GM18907 (cell line): ENCODE data around the gene MARK3.
"Not testable (repeated sequence)": the region's sequence is repeated elsewhere in the genome, so short reads cannot be mapped to it uniquely, and the experiment has no call there.

Source experiments
- ATAC-seq: cut with Tn5 transposase; IDR thresholded peaks from one replicate; pipeline ENCODE4 v1.9.1; 2021; ENCODE audit warnings: mild to moderate bottlenecking, moderate library complexity; ENCODE audit not compliant: unreplicated experiment

MARK3 gene

GRCh38 chr14:103524002-103524935 lies 139.1 kb downstream of the MARK3 start:
- ATAC-seq = no peak

- ATAC-seq = not testable (repeated sequence)
Measured at GRCh38 chr14:103525430-103526246, 140.4 kb downstream of the MARK3 start.

- ATAC-seq = no peak
Measured at GRCh38 chr14:103526247-103526913, 141.2 kb downstream of the MARK3 start.

GRCh38 chr14:103526914-103527248 lies 141.7 kb downstream of the MARK3 start:
- no peak for ATAC-seq

- peak; percentile 52 for ATAC-seq
Measured at GRCh38 chr14:103527408-103528145, 142.4 kb downstream of the MARK3 start.

GRCh38 chr14:103528146-103528586 lies 143.0 kb downstream of the MARK3 start:
- ATAC-seq = no peak

GRCh38 chr14:103528587-103529382 lies 143.6 kb downstream of the MARK3 start, which contains the start of gene TRMT61A:
TSS of gene TRMT61A (plus strand) at chr14:103529196. CDS start at chr14:103529979, 783 bp downstream.
- peak; percentile 41 for ATAC-seq

- peak; percentile 2 for ATAC-seq
Measured at GRCh38 chr14:103529383-103530365, 144.5 kb downstream of the MARK3 start.

GRCh38 chr14:103530390-103530789 lies 145.2 kb downstream of the MARK3 start:
- no peak for ATAC-seq

GRCh38 chr14:103530831-103531230 lies 145.6 kb downstream of the MARK3 start:
- no peak for ATAC-seq

GRCh38 chr14:103531421-103532215 lies 146.4 kb downstream of the MARK3 start:
- no peak for ATAC-seq

- ATAC-seq = no peak
Measured at GRCh38 chr14:103532216-103533136, 147.3 kb downstream of the MARK3 start.

GRCh38 chr14:103533137-103533998 lies 148.2 kb downstream of the MARK3 start:
- ATAC-seq = no peak

GRCh38 chr14:103533999-103534575 lies 148.9 kb downstream of the MARK3 start:
- ATAC-seq = no peak

- no peak for ATAC-seq
Measured at GRCh38 chr14:103534576-103535061, 149.4 kb downstream of the MARK3 start.
